ENCODE results near the gene SUSD6. TPM values are rescaled to one million over a fixed set of nuclear protein-coding genes. Genes with fewer than 3 reads are reported as not detected.

SUSD6 gene
- total RNA-seq, 1 experiment from 2014 or later, result 24.1 TPM

DNA sequence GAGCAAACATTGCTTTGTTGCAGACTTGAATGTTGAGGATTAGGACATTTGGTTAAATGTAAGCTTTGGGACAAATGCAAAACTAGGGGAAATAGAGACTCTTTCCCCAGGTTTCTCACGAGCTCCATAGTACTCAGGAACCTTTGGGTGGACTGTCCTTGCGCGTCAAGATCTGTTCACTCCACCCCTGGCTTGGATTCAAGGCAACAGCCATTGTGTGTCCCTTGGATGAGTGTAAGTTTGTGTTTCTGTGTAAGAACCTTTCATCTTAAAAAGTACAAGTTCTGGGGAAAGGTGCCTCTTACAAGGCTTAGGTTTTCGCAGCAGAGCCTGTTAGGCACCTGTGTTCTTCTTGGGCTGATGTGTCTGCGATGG is 3.7 kb downstream of the SUSD6 start:
- Histone ChIP-seq H3K4me1 (replicated peaks; ENCODE audit: insufficient read depth) (peaks cover 17% of the 10 kb centered on the region), H3K4me2 (no peak overlapping the region)
- CTCF ChIA-PET, result no interaction called here

DNA sequence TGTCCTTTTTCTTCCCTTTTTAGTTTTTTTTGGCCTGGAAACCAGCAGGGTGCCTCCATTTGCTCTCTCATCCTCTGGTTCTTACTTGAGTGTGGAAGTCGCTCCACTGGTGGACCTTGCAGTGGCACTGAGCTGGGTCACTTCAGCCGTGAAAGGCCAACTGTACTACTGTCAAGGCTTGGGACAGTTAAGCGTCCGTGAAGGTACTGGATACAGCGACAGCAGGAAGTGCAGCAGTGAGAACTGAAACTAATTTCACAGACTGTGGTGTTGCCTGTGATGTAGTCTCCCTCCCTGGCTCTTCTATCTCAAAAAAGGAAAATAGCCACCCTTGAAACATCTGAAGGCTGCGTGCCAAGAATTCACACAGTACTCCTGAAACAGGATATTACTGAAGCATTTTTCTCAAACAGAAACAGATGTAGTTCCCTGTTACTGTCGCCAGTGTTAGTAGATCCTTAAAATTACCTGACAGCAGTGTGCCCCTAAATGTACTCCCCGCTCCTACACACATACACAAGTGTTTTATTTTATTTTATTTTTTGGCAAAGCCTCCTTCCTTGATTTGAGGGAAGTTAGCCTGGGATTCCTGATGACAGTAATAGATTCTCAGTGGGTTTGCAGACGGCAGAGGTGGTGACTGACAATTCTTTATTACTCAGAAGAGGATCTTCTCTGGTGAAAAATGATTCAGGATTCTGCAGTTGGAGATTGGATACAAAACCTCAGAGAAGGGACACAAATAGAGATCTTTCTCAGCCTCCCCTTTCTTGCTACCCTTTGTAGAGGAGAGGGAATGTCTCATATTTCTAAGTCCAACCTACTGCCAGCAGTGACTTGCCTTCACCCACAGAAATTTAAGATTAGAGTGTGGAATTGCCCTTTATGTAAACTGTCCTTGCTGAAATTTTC is 4.4 kb downstream of the SUSD6 start:
- Histone ChIP-seq H2AFZ (no peak overlapping the region), H3F3A (ENCODE audit: insufficient read depth, low read depth) (peaks cover 8% of the 10 kb centered on the region; the same call in 1 of the 2 replicates), H3K27ac (no peak overlapping the region), H4K20me1 (ENCODE audit: insufficient read depth) (no peaks in the 10 kb centered on the region), H3K36me3 (ENCODE audit: low read depth) (no peaks in the 10 kb centered on the region), H3K4me2 (no peak overlapping the region), H3K4me1 (replicated peaks; ENCODE audit: insufficient read depth) (peaks cover 12% of the 10 kb centered on the region), H3K9me3 (ENCODE audit: insufficient read depth, low read depth) (no peaks in the 10 kb centered on the region), H3K9me2 (ENCODE audit: insufficient read depth) (no peaks in the 10 kb centered on the region), H3K27me3 (ENCODE audit: insufficient read depth, low read depth) (no peaks in the 10 kb centered on the region), H3K79me2 (ENCODE audit: low read depth) (peaks cover 15% of the 10 kb centered on the region; the same call in 1 of the 2 replicates), H3K4me3 (no peak overlapping the region)
- intact Hi-C loops (cut with micrococcal nuclease; ENCODE audit: unreplicated experiment), result no loop called here
- ChIA-PET CTCF (no interaction called here), POLR2A (ENCODE audit: unreplicated experiment) (interaction anchor here (0.6 kb wide), 1 partner anchor 97 kb away, joined by 5 read pairs; no protein-coding TSS in a partner anchor)
- TF ChIP-seq, protein P1, sequence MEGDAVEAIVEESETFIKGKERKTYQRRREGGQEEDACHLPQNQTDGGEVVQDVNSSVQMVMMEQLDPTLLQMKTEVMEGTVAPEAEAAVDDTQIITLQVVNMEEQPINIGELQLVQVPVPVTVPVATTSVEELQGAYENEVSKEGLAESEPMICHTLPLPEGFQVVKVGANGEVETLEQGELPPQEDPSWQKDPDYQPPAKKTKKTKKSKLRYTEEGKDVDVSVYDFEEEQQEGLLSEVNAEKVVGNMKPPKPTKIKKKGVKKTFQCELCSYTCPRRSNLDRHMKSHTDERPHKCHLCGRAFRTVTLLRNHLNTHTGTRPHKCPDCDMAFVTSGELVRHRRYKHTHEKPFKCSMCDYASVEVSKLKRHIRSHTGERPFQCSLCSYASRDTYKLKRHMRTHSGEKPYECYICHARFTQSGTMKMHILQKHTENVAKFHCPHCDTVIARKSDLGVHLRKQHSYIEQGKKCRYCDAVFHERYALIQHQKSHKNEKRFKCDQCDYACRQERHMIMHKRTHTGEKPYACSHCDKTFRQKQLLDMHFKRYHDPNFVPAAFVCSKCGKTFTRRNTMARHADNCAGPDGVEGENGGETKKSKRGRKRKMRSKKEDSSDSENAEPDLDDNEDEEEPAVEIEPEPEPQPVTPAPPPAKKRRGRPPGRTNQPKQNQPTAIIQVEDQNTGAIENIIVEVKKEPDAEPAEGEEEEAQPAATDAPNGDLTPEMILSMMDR (conservative IDR thresholded peaks at IDR 0.05), result no peak
- TF ChIP-seq EZH2 (IDR thresholded peaks at IDR 0.05; ENCODE audit: low read depth), result no peak
- no TSS peak for BruUV-seq (replicated peaks)
- no peak for DNase-seq

More for the DNA sequence above, 3.7 kb downstream of the SUSD6 start:
- peaks cover 15% of the 10 kb centered on the region; the same call in 1 of the 2 replicates for H3K79me2 ChIP-seq (ENCODE audit: low read depth)
- H3K36me3 ChIP-seq (ENCODE audit: low read depth), result no peaks in the 10 kb centered on the region
- TF ChIP-seq, protein P1 (conservative IDR thresholded peaks at IDR 0.05), result no peak
- no peak for TF ChIP-seq EZH2 (IDR thresholded peaks at IDR 0.05; ENCODE audit: low read depth)
- H3F3A ChIP-seq (ENCODE audit: insufficient read depth, low read depth), result peaks cover 8% of the 10 kb centered on the region; the same call in 1 of the 2 replicates
- no peak overlapping the region for H2AFZ ChIP-seq
- POLR2A ChIA-PET (ENCODE audit: unreplicated experiment), result no interaction called here
- no TSS peak for BruUV-seq (replicated peaks)
- no peak overlapping the region for H3K4me3 ChIP-seq
- H3K9me3 ChIP-seq (ENCODE audit: insufficient read depth, low read depth), result no peaks in the 10 kb centered on the region
- H3K27me3 ChIP-seq (ENCODE audit: insufficient read depth, low read depth), result no peaks in the 10 kb centered on the region
- intact Hi-C loops (cut with micrococcal nuclease; ENCODE audit: unreplicated experiment), result no loop called here
- H4K20me1 ChIP-seq (ENCODE audit: insufficient read depth), result no peaks in the 10 kb centered on the region
- no peaks in the 10 kb centered on the region for H3K9me2 ChIP-seq (ENCODE audit: insufficient read depth)
- DNase-seq, result no peak
- H3K27ac ChIP-seq, result no peak overlapping the region

DNA sequence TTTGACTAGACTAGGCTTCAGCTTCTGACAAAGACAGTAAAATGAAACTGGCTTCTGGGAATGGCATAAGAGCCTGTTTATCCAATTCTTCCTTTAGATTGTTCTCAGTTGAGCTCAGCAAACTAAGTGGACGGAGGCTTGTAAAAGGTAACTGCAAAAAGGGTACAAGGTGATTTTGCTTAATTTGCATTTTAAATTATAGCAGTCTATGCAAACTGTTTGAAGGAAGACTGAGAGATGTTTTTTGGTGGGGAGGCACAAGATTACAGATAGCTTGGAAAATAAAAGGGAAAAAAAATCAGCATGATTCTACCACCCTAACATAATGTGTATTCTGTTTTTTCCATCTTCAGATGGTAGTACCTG is 5.0 kb downstream of the SUSD6 start:
- no peaks in the 10 kb centered on the region for H3K9me3 ChIP-seq (ENCODE audit: insufficient read depth, low read depth)
- H3K4me1 ChIP-seq (replicated peaks; ENCODE audit: insufficient read depth), result peaks cover 10% of the 10 kb centered on the region
- no peak overlapping the region for H3K27ac ChIP-seq
- H3K9me2 ChIP-seq (ENCODE audit: insufficient read depth), result no peaks in the 10 kb centered on the region
- no peaks in the 10 kb centered on the region for H4K20me1 ChIP-seq (ENCODE audit: insufficient read depth)
- H3K4me2 ChIP-seq, result no peak overlapping the region
- ChIA-PET POLR2A (ENCODE audit: unreplicated experiment) (interaction anchor here (0.6 kb wide), 1 partner anchor 96 kb away, joined by 5 read pairs; no protein-coding TSS in a partner anchor), CTCF (no interaction called here)
- H2AFZ ChIP-seq, result no peak overlapping the region
- intact Hi-C loops (cut with micrococcal nuclease; ENCODE audit: unreplicated experiment), result no loop called here
- H3K27me3 ChIP-seq (ENCODE audit: insufficient read depth, low read depth), result no peaks in the 10 kb centered on the region
- no TSS peak for BruUV-seq (replicated peaks)
- H3K4me3 ChIP-seq, result no peak overlapping the region
- H3K36me3 ChIP-seq (ENCODE audit: low read depth), result no peaks in the 10 kb centered on the region
- no peak for TF ChIP-seq EZH2 (IDR thresholded peaks at IDR 0.05; ENCODE audit: low read depth)
- TF ChIP-seq, protein P1 (conservative IDR thresholded peaks at IDR 0.05), result no peak
- H3K79me2 ChIP-seq (ENCODE audit: low read depth), result peaks cover 15% of the 10 kb centered on the region; the same call in 1 of the 2 replicates
- H3F3A ChIP-seq (ENCODE audit: insufficient read depth, low read depth), result peaks cover 8% of the 10 kb centered on the region; the same call in 1 of the 2 replicates
- DNase-seq, result no peak

Measured in PC-9 (cell line).